ENCODE measurements around the gene SIX1. TPM values are rescaled to one million over a fixed set of nuclear protein-coding genes. Genes with fewer than 3 reads are reported as not detected.
A peak's percentile ranks its signal among the peaks of the same experiment; 100 is the strongest.

Gene SIX1
- total RNA-seq, 2 donors from 2014 or later, result 0.13 TPM; not detected in 1

- Mint-ChIP-seq H3K4me3 (peak overlapping the region; percentile 7), H3K27ac (no peak overlapping the region), H3K36me3 (ENCODE audit: low read depth) (no peaks in the 10 kb centered on the region), H3K9me3 (no peaks in the 10 kb centered on the region), H3K27me3 (ENCODE audit: insufficient read depth) (peaks cover 100% of the 10 kb centered on the region), H3K4me1 (peaks cover 61% of the 10 kb centered on the region)
- Histone ChIP-seq H3K9me3 (ENCODE audit: control insufficient read depth, low read length) (no peaks in the 10 kb centered on the region), H3K36me3 (ENCODE audit: control insufficient read depth, insufficient read depth, low read length) (no peaks in the 10 kb centered on the region), H3K4me3 (ENCODE audit: low read length) (peak overlapping the region; percentile 59), H3K9ac (ENCODE audit: extremely low read depth, low read length, poor library complexity, severe bottlenecking) (no peak overlapping the region), H3K27me3 (ENCODE audit: control insufficient read depth, insufficient read depth, low read length, poor library complexity, severe bottlenecking) (peaks cover 100% of the 10 kb centered on the region), H3K27ac (ENCODE audit: low read depth, low read length) (no peak overlapping the region), H3K4me1 (ENCODE audit: control insufficient read depth, insufficient read depth, low read length) (peaks cover 31% of the 10 kb centered on the region)
- 4 to 5% methylated on average over 23 to 29 of the region's 29 CpGs for WGBS, 2 experiments (ENCODE audit: insufficient coverage in 1 of 2, insufficient read length in 1 of 2)
- no peak for TF ChIP-seq CTCF (conservative IDR thresholded peaks at IDR 0.05)
- peak; percentile 79 for DNase-seq
Observed at GRCh38 chr14:60643463-60644314, 5.6 kb downstream of the SIX1 start.

- Mint-ChIP-seq H3K36me3 (ENCODE audit: low read depth) (no peaks in the 10 kb centered on the region), H3K27me3 (ENCODE audit: insufficient read depth) (peaks cover 100% of the 10 kb centered on the region), H3K4me1 (peaks cover 63% of the 10 kb centered on the region), H3K9me3 (no peaks in the 10 kb centered on the region), H3K27ac (no peak overlapping the region), H3K4me3 (no peak overlapping the region)
- H3K4me3 ChIP-seq (ENCODE audit: low read length), result peak overlapping the region; percentile 59
- no peak for DNase-seq
- no peak for TF ChIP-seq CTCF (conservative IDR thresholded peaks at IDR 0.05)
- no peak overlapping the region for H3K27ac ChIP-seq (ENCODE audit: low read depth, low read length)
- H3K9me3 ChIP-seq (ENCODE audit: control insufficient read depth, low read length), result no peaks in the 10 kb centered on the region
- H3K9ac ChIP-seq (ENCODE audit: extremely low read depth, low read length, poor library complexity, severe bottlenecking), result no peak overlapping the region
- 4 to 8% methylated on average over 11 to 16 of the region's 16 CpGs for WGBS, 2 experiments (ENCODE audit: insufficient coverage in 1 of 2, insufficient read length in 1 of 2)
- H3K4me1 ChIP-seq (ENCODE audit: control insufficient read depth, insufficient read depth, low read length), result peaks cover 31% of the 10 kb centered on the region
- H3K36me3 ChIP-seq (ENCODE audit: control insufficient read depth, insufficient read depth, low read length), result no peaks in the 10 kb centered on the region
- H3K27me3 ChIP-seq (ENCODE audit: control insufficient read depth, insufficient read depth, low read length, poor library complexity, severe bottlenecking), result peaks cover 100% of the 10 kb centered on the region
Observed at GRCh38 chr14:60643141-60643462, 6.2 kb downstream of the SIX1 start.

- peak; percentile 22 for TF ChIP-seq CTCF (conservative IDR thresholded peaks at IDR 0.05)
- no peak overlapping the region for H3K27ac ChIP-seq (ENCODE audit: low read depth, low read length)
- Mint-ChIP-seq H3K27ac (no peak overlapping the region), H3K36me3 (ENCODE audit: low read depth) (no peaks in the 10 kb centered on the region), H3K4me3 (peak overlapping the region; percentile 24), H3K27me3 (ENCODE audit: insufficient read depth) (peaks cover 100% of the 10 kb centered on the region), H3K9me3 (no peaks in the 10 kb centered on the region), H3K4me1 (peaks cover 64% of the 10 kb centered on the region)
- H3K4me3 ChIP-seq (ENCODE audit: low read length), result no peak overlapping the region
- no peak overlapping the region for H3K9ac ChIP-seq (ENCODE audit: extremely low read depth, low read length, poor library complexity, severe bottlenecking)
- peaks cover 28% of the 10 kb centered on the region for H3K4me1 ChIP-seq (ENCODE audit: control insufficient read depth, insufficient read depth, low read length)
- H3K36me3 ChIP-seq (ENCODE audit: control insufficient read depth, insufficient read depth, low read length), result no peaks in the 10 kb centered on the region
- peak; percentile 86 for DNase-seq
- H3K27me3 ChIP-seq (ENCODE audit: control insufficient read depth, insufficient read depth, low read length, poor library complexity, severe bottlenecking), result peaks cover 100% of the 10 kb centered on the region
- no peaks in the 10 kb centered on the region for H3K9me3 ChIP-seq (ENCODE audit: control insufficient read depth, low read length)
- 3 to 4% methylated on average over 29 to 66 of the region's 66 CpGs for WGBS, 2 experiments (ENCODE audit: insufficient coverage in 1 of 2, insufficient read length in 1 of 2)
Observed at GRCh38 chr14:60642270-60643140, 6.8 kb downstream of the SIX1 start.

Data from endodermal cell (in vitro differentiated cells).